HepG2 (cell line): ENCODE measurements around the gene SBNO2.
"Not testable (repeated sequence)": the region's sequence is repeated elsewhere in the genome, so short reads cannot be mapped to it uniquely, and the experiment has no call there.

ENCODE experiments used
- ATAD3A ChIP-seq: sonication (generic); formaldehyde crosslinking; IDR thresholded peaks from 2 replicates; pipeline ENCODE4 v1.4.0; 2020; ENCODE audit warnings: missing genetic modification reagents
- CHD2 ChIP-seq: IDR thresholded peaks from 2 replicates; pipeline ENCODE4 v1.6.1; 2011; ENCODE audit warnings: low read depth, low read length, improper control_type of control experiment
- ERF ChIP-seq: IDR thresholded peaks from 2 replicates; pipeline ENCODE4 v1.6.1; 2018; ENCODE audit warnings: missing biosample characterization, missing genetic modification reagents
- EZH2 ChIP-seq: conservative IDR thresholded peaks from 2 replicates; pipeline ENCODE4 v1.6.1; 2012; ENCODE audit warnings: mild to moderate bottlenecking, low read depth, low read length, moderate library complexity
- GABPB1 ChIP-seq: IDR thresholded peaks from 2 replicates; pipeline ENCODE4 v1.6.1; 2016; ENCODE audit warnings: mild to moderate bottlenecking, missing genetic modification reagents, moderate library complexity, missing compliant biosample characterization
- PREB ChIP-seq: sonication (generic); formaldehyde crosslinking; IDR thresholded peaks from 2 replicates; pipeline ENCODE4 v1.4.0; 2020; ENCODE audit warnings: missing genetic modification reagents
- REST ChIP-seq, 2 experiments: IDR thresholded peaks; 2 replicates each; pipeline ENCODE4 v1.6.1; 2011 to 2012; ENCODE audit warnings: low read length in 2 of 2, borderline replicate concordance in 1 of 2, low read depth in 1 of 2, mild to moderate bottlenecking in 1 of 2, moderate library complexity in 1 of 2
- SMC3 ChIP-seq: IDR thresholded peaks from 2 replicates; pipeline ENCODE4 v1.6.1; 2011; ENCODE audit warnings: low read length, improper control_type of control experiment
- YY1 ChIP-seq: IDR thresholded peaks from 2 replicates; pipeline ENCODE4 v1.6.1; 2011; ENCODE audit warnings: low read length, low read depth, moderate library complexity, mild to moderate bottlenecking; ENCODE audit not compliant: insufficient read depth, insufficient replicate concordance
- ZBTB34 ChIP-seq: sonication (generic); formaldehyde crosslinking; IDR thresholded peaks from 2 replicates; pipeline ENCODE4 v1.8.0; 2022; ENCODE audit warnings: mild to moderate bottlenecking, missing genetic modification reagents
- ZNF274 ChIP-seq: sonication (generic); formaldehyde crosslinking; IDR thresholded peaks from 2 replicates; pipeline ENCODE4 v1.5.1; 2020; ENCODE audit warnings: mild to moderate bottlenecking, missing genetic modification reagents
- ZNF761 ChIP-seq: sonication (generic); formaldehyde crosslinking; conservative IDR thresholded peaks from 2 replicates; pipeline ENCODE4 v1.4.0; 2020; ENCODE audit warnings: mild to moderate bottlenecking, missing genetic modification reagents

DNA sequence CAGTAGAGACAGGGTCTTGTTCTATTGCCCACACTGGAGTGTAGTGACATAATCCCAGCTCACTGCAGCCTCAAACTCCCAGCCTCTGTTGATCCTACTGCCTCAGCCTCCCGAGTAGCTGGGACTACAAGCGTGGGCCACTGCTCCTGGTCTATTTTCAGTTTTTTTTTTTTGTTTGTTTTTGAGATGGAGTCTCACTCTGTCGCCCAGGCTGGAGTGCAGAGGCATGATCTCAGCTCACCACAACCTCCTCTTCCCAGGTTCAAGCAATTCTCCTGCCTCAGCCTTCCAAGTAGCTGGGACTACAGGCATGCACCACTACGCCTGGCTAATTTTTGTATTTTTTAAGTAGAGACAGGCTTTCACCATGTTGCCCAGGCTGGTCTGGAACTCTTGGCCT is 26.5 kb upstream of the SBNO2 start:
- not testable (repeated sequence) for TF ChIP-seq EZH2; ERF (CRISPR knock-in tag); ZNF761; GABPB1 (CRISPR knock-in tag); ZNF274 (CRISPR knock-in tag); REST (IDR thresholded peaks at IDR 0.05; ENCODE audit: borderline replicate concordance in 1 of 2, low read depth in 1 of 2, low read length in 2 of 2); ZBTB34 (CRISPR knock-in tag); YY1; SMC3; CHD2; PREB (CRISPR knock-in tag); ATAD3A (CRISPR knock-in tag)
